Erythroblast (primary cell): ENCODE results near the gene ACTR10.

Experiments used
- GATA1 ChIP-seq: IDR thresholded peaks from 2 replicates; pipeline ENCODE4 v1.6.1; 2011; ENCODE audit warnings: low read depth, mild to moderate bottlenecking, control low read depth, low read length, moderate library complexity
- POLR2A ChIP-seq: IDR thresholded peaks from 2 replicates; pipeline ENCODE4 v1.6.1; 2011; ENCODE audit warnings: mild to moderate bottlenecking, low read length

- TF ChIP-seq POLR2A (no peak), GATA1 (no peak)
These were observed 47.7 kb upstream of the ACTR10 start, which contains the start of gene ARMH4 for GRCh38 chr14:58152014-58152857.
